Mucosa of descending colon (tissue), 3 donors: ENCODE data around the gene GJE1. TPM values are rescaled to one million over a fixed set of nuclear protein-coding genes. Genes with fewer than 3 reads are reported as not detected.
"Not testable (repeated sequence)": the region's sequence is repeated elsewhere in the genome, so short reads cannot be mapped to it uniquely, and the experiment has no call there.

Experiments
- ATAC-seq: fragments of 200-7000 bp; cut with Tn5 transposase; one replicate; pipeline ENCODE4 v1.9.1; 2020; ENCODE audit warnings: mild to moderate bottlenecking, moderate library complexity
- DNase-seq, 3 donors: peaks; one replicate each; pipeline ENCODE4 v3.0.0-alpha.2; 2020
- H3K36me3 ChIP-seq: fragments of 200-600 bp; one replicate; pipeline ENCODE4 v1.8.0; 2021; ENCODE audit warnings: low read depth, mild to moderate bottlenecking
- H3K4me1 ChIP-seq: fragments of 200-600 bp; one replicate; pipeline ENCODE4 v1.8.0; 2021; ENCODE audit warnings: low read depth, mild to moderate bottlenecking
- H3K4me3 ChIP-seq: fragments of 200-600 bp; one replicate; pipeline ENCODE4 v1.8.0; 2021; ENCODE audit warnings: mild to moderate bottlenecking
- H3K9me3 ChIP-seq: fragments of 200-600 bp; one replicate; pipeline ENCODE4 v1.8.0; 2021; ENCODE audit warnings: mild to moderate bottlenecking
- intact Hi-C, 2 donors: fragments of 100-400 bp; cut with DNase I in 1 of 2; cut with micrococcal nuclease in 1 of 2; formaldehyde crosslinking; loops; one replicate each; pipeline versions ENCODE4 v1.11.0 to v1.11.1; 2022; cut with DNase I, micrococcal nuclease
- total RNA-seq, 3 donors: library from RNA; stranded (reverse); fragmentation: NEBNext Ultra II Directional in 2 of 3; extraction: Animal tissue kit (Norgen Biotek cat#: 25700) in 2 of 3; gene quantifications; one replicate each; pipeline versions ENCODE4 v1.2.1 to v1.2.4, GENCODE V29; 2021 to 2023
- TF ChIP-seq, protein P1 (sequence below): fragments of 200-600 bp; IDR thresholded peaks from one replicate; pipeline ENCODE4 v1.8.0; 2022; ENCODE audit warnings: antibody characterized with exemption, mild to moderate bottlenecking
- donor health status: DM: no; HTN: no; CAD: no; lungs with moderate emphysema.
- donor health status: DM: no; HTN: no; CAD: no.
- donor health status: DM: no; HTN: yes; CAD: no.

Gene GJE1
- total RNA-seq, 3 donors from 2014 or later: not detected

DNA sequence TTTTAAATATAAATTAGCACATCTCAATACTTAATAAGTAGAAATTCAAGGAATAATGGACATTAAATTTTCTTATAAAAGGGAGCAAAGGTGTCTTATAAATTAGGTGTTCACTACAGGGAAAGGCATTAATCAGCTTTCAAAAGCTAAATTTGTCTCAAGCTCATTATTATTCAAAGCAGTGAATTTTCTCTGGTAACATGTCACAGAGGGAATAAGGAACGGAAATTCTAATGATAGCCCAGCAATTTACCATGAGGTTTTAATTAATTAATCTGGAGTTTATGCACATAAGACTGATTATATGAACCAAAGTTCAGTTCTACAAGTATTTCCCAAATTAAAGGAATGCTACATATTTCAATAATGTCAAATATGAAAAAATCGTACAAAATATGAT is 15.4 kb upstream of the GJE1 start:
- Histone ChIP-seq H3K4me3 (no peak overlapping the region), H3K4me1 (no peaks in the 10 kb centered on the region), H3K9me3 (no peaks in the 10 kb centered on the region), H3K36me3 (no peaks in the 10 kb centered on the region)
- intact Hi-C loops: no loop called here
- TF ChIP-seq, protein P1, sequence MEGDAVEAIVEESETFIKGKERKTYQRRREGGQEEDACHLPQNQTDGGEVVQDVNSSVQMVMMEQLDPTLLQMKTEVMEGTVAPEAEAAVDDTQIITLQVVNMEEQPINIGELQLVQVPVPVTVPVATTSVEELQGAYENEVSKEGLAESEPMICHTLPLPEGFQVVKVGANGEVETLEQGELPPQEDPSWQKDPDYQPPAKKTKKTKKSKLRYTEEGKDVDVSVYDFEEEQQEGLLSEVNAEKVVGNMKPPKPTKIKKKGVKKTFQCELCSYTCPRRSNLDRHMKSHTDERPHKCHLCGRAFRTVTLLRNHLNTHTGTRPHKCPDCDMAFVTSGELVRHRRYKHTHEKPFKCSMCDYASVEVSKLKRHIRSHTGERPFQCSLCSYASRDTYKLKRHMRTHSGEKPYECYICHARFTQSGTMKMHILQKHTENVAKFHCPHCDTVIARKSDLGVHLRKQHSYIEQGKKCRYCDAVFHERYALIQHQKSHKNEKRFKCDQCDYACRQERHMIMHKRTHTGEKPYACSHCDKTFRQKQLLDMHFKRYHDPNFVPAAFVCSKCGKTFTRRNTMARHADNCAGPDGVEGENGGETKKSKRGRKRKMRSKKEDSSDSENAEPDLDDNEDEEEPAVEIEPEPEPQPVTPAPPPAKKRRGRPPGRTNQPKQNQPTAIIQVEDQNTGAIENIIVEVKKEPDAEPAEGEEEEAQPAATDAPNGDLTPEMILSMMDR: no peak
- ATAC-seq (no peak), DNase-seq (no peak)

DNA sequence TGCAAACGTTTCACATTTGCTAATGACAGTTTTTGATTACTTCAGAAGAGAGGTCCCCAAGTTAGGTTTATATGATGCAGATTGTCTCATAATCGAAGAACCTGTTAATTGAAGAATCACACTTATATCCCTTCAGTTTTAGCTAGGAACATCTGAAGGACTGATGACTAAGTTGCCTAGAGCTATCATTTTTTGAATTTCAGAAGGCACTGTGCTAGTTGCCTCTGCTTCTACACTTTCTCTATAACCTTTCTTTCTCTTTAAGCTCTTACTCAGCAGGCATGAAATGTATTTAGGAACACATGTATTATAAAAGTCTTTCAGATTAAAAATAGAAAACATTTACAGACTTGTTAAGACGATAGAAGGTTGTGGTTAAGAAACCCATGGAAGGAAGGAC is 14.4 kb upstream of the GJE1 start:
- H3K4me3 ChIP-seq: no peak overlapping the region
- H3K4me1 ChIP-seq: no peaks in the 10 kb centered on the region
- TF ChIP-seq, protein P1: no peak
- H3K36me3 ChIP-seq: no peaks in the 10 kb centered on the region
- DNase-seq: no peak
- intact Hi-C loops: no loop called here
- ATAC-seq: no peak
- H3K9me3 ChIP-seq: no peaks in the 10 kb centered on the region

DNA sequence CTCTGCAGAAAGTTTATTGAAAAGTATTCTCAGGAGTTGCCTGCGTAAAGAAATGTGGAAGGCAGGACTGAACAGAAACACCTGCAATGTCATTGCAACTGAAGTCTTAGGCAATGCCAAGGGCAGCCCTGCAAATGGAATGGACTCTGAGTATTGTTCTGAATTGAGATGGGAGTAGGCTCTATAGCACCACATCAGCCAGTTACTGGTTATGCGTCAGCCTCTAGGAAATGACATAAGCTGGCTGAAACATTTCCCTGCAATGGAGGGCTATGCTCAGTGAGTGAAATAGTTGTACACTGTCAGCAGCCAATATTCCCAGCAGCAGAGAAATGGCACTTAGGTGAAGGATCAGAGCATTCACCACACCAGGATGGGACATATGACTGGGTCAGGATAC is 13.8 kb upstream of the GJE1 start:
- DNase-seq (no peak), ATAC-seq (no peak)
- H3K4me3 ChIP-seq: no peak overlapping the region
- intact Hi-C loops: no loop called here
- H3K36me3 ChIP-seq: no peaks in the 10 kb centered on the region
- H3K9me3 ChIP-seq: no peaks in the 10 kb centered on the region
- no peaks in the 10 kb centered on the region for H3K4me1 ChIP-seq
- TF ChIP-seq, protein P1: no peak

DNA sequence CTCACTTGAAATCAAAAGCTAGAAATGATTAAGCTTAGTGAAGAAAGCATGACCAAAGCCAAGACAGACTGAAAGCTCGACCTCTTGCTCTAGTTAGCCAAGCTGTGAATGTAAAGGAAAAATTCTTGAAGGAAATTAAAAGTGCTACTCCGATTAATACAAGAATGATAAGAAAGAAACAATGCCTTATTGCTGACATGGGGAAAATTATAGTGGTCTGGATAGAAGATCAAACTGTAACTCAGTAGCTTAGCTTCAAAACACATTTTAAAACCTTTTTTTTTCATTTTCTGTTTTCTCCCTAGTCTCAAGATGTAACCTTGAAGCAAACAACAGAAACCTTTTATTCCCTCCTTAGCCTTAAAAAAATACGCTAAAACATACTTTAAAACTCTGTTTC is 11.4 kb upstream of the GJE1 start:
- TF ChIP-seq, protein P1: no peak
- intact Hi-C loops: no loop called here
- no peaks in the 10 kb centered on the region for H3K4me1 ChIP-seq
- no peaks in the 10 kb centered on the region for H3K9me3 ChIP-seq
- H3K36me3 ChIP-seq: no peaks in the 10 kb centered on the region
- no peak overlapping the region for H3K4me3 ChIP-seq
- ATAC-seq: no peak
- no peak for DNase-seq

DNA sequence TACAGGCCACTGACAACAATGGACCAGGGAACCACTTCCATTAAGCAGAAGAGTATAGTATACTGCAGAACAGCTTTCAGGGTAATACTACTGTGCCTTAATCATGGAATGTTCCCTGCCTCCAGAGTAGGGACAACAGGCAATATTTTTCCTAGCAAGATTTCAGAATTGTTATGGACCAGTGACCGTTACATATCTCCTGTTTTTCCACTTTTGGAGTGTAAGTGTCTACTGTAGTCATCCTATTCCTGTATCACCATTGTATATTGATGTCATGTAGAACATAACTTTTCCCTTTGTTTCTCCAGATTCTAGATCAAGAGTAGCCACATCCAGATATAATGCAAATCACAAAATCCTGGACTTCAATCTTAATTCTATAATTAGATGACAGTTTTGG is 1.9 kb upstream of the GJE1 start:
- no peak for ATAC-seq
- Histone ChIP-seq H3K9me3 (no peaks in the 10 kb centered on the region), H3K4me3 (no peak overlapping the region), H3K36me3 (no peaks in the 10 kb centered on the region), H3K4me1 (no peaks in the 10 kb centered on the region)
- intact Hi-C loops: no loop called here
- TF ChIP-seq, protein P1: no peak
- no peak for DNase-seq

DNA sequence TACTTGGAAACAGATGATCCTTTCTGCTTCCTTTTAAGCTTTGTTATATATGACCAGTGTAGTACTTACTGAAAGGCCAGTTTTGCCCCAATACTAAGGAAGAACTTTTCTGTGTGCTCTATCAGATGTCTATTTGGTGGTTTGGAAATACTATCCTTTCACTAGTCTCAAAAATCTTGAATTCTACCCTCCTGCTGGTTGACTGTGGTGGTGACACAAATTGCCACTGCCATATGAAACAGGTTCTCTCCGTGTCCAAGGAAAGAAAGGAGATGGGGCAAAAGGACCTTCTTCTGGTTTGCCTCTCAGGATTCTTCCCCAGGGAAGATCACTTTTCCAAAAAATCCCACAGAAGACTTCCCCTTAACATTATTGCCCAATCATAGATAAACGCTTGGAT is 6.2 kb downstream of the GJE1 start:
- no peak overlapping the region for H3K4me3 ChIP-seq
- no peaks in the 10 kb centered on the region for H3K9me3 ChIP-seq
- intact Hi-C loops: no loop called here
- no peak for ATAC-seq
- no peaks in the 10 kb centered on the region for H3K4me1 ChIP-seq
- no peaks in the 10 kb centered on the region for H3K36me3 ChIP-seq
- DNase-seq: no peak
- TF ChIP-seq, protein P1: no peak

DNA sequence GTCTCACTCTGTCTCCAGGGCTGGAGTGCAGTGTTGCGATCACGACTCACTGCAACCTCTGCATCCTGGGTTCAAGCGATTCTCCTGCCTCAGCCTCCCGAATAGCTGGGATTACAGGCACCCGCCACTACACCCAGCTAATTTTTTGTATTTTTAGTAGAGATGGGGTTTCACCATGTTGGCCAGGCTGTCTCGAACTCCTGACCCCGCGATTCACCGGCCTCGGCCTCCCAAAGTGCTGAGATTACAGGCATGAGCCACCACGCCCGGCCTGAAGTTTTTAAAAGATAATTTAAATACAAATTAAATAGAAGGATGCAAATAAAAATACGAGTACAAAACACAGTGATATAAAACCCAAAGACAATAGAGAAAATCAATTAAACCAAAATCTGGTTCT is 8.8 kb downstream of the GJE1 start:
- ATAC-seq, H3K4me3 ChIP-seq, DNase-seq, H3K36me3 ChIP-seq, H3K4me1 ChIP-seq, H3K9me3 ChIP-seq, intact Hi-C loops: not testable (repeated sequence)
